ENCODE results near the gene CLN5. TPM values are rescaled to one million over a fixed set of nuclear protein-coding genes. Genes with fewer than 3 reads are reported as not detected.

CLN5 gene
- total and polyA plus RNA-seq, 2 donors (not counting 3 experiments of a cell fraction or from before 2014, with no cell fraction given): 16.5 to 22.7 TPM

DNA sequence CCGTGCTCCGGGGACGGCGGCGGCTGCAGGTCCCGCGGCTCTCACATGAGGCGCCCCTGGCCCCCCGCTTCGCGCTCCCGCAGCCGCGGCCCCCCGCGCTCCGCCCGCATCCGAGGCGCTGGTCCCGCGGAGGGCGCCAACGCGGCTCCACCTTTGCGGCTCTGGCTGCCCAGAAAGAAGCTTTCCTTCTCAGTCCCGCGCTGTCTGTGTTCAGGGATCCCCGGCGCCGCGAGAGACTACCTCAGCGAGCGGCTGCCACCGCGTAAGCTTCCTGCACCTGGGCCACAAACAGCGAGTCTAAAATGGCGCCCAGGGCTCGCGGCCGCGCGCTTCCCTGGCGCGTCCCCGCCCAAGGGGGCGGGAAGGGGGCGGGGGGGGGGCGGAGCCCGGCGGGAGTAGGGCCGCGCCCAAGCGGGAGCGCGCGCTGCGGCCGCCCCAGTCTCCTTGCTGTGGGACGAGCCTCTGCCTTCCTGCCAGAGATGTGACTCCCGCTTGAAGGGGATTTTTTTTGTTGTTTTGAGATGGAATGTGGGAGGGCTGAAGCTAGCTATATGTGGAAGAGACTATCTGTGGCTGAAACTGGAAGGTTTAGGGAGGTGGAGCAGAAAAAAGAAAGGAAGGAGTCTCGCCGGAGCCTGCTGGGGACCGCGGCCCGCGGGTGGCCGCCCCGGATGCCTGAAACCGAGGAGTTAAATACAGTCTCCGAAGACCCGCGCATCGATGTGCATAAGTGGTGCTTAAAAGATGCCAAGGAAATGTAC is 35.2 kb downstream of the CLN5 start, which contains the start of gene FBXL3:
Gene FBXL3 (minus strand): TSS at position 299 of the 761 bp plus-strand sequence. CDS start 5,299 bp downstream, outside the sequence.
- H2AFZ ChIP-seq (ENCODE audit: low read depth, low read length): peak within 1 kb of the TSS; percentile 99
- dilution Hi-C loops (cut with MboI; ENCODE audit: extremely low pct_ligation_motif_present, low sequenced_read_pairs) (no loop called here), intact Hi-C loops (cut with micrococcal nuclease) (loop anchor here (1.0 to 10.0 kb wide), 7 partner anchors 35 to 672 kb away; partner anchors contain the start of genes CLN5 and MYCBP2)
- CTCF ChIA-PET: interaction anchor here (0.5 to 1.6 kb wide), 4 partner anchors 15 to 1331 kb away, joined by 3 to 10 read pairs (median 4); no protein-coding TSS in a partner anchor
- no peaks in the 10 kb centered on the region for H3K9me1 ChIP-seq (replicated peaks; ENCODE audit: control insufficient read depth, extremely low read depth, insufficient read depth, low read length)
- H4K20me1 ChIP-seq (replicated peaks; ENCODE audit: control insufficient read depth, extremely low read depth, insufficient read depth, low read length): peaks cover 9% of the 10 kb centered on the region
- peak within 1 kb of the TSS; percentile 93 for H3K4me2 ChIP-seq (ENCODE audit: insufficient read depth, low read length)
- peak within 1 kb of the TSS; percentile 87 for H3K27ac ChIP-seq (ENCODE audit: insufficient read depth, low read depth, low read length)
- TSS peak; percentile 80 for BruUV-seq (replicated peaks)
- no peaks in the 10 kb centered on the region for H3K9me3 ChIP-seq (replicated peaks; ENCODE audit: control insufficient read depth, insufficient read depth, low read length)
- POLR2A ChIA-PET: interaction anchor here (0.6 kb wide), 1 partner anchor 1264 kb away, joined by 3 read pairs; no protein-coding TSS in a partner anchor
- FAIRE-seq: peak; percentile 59
- peaks cover 33% of the 10 kb centered on the region for H3K4me1 ChIP-seq (ENCODE audit: control insufficient read depth, extremely low read depth, insufficient read depth, low read length)
- H3K27me3 ChIP-seq (ENCODE audit: control insufficient read depth in 2 of 2, insufficient read depth in 2 of 2, low read length in 2 of 2): no peaks in the 10 kb centered on the region
- peak; percentile 73 for DNase-seq (ENCODE audit: low read depth, low spot score)
- peaks cover 46% of the 10 kb centered on the region for H3K79me2 ChIP-seq (ENCODE audit: control insufficient read depth, insufficient read depth, low read length)
- peak within 1 kb of the TSS; percentile 96 for H3K9ac ChIP-seq (replicated peaks; ENCODE audit: extremely low read depth, insufficient read depth, low read length)
- H3K36me3 ChIP-seq (ENCODE audit: control insufficient read depth in 2 of 2, extremely low read depth in 1 of 2, insufficient read depth in 2 of 2, low read length in 2 of 2): no peaks in the 10 kb centered on the region
- H3K4me3 ChIP-seq (replicated peaks in 1 of 3; ENCODE audit: insufficient read depth in 1 of 3, low read depth in 1 of 3, low read length in 3 of 3): peak within 1 kb of the TSS; percentile 79 to 94 (median 80)
- TF ChIP-seq MYC (IDR thresholded peaks at IDR 0.05; ENCODE audit: low read depth, low read length) (no peak), EZH2 (IDR thresholded peaks at IDR 0.05; ENCODE audit: borderline replicate concordance, low read depth, low read length, severe bottlenecking) (no peak), JUN (IDR thresholded peaks at IDR 0.05; ENCODE audit: borderline replicate concordance, insufficient read depth, insufficient read length, low read depth) (no peak), POLR2AphosphoS5 (IDR thresholded peaks at IDR 0.05; ENCODE audit: insufficient read depth, low read depth, low read length) (no peak), GATA2 (IDR thresholded peaks at IDR 0.05; ENCODE audit: insufficient read depth, insufficient read length, low read depth, low read length) (no peak), FOS (IDR thresholded peaks at IDR 0.05; ENCODE audit: borderline replicate concordance, insufficient read depth, low read length) (no peak)
- TF ChIP-seq, protein P1, sequence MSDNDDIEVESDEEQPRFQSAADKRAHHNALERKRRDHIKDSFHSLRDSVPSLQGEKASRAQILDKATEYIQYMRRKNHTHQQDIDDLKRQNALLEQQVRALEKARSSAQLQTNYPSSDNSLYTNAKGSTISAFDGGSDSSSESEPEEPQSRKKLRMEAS (IDR thresholded peaks at IDR 0.05; ENCODE audit: insufficient read depth, insufficient read length): no peak
- TF ChIP-seq, protein P2, sequence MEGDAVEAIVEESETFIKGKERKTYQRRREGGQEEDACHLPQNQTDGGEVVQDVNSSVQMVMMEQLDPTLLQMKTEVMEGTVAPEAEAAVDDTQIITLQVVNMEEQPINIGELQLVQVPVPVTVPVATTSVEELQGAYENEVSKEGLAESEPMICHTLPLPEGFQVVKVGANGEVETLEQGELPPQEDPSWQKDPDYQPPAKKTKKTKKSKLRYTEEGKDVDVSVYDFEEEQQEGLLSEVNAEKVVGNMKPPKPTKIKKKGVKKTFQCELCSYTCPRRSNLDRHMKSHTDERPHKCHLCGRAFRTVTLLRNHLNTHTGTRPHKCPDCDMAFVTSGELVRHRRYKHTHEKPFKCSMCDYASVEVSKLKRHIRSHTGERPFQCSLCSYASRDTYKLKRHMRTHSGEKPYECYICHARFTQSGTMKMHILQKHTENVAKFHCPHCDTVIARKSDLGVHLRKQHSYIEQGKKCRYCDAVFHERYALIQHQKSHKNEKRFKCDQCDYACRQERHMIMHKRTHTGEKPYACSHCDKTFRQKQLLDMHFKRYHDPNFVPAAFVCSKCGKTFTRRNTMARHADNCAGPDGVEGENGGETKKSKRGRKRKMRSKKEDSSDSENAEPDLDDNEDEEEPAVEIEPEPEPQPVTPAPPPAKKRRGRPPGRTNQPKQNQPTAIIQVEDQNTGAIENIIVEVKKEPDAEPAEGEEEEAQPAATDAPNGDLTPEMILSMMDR (IDR thresholded peaks at IDR 0.05; ENCODE audit: extremely low read depth in 1 of 2, insufficient read depth in 1 of 2, low read depth in 1 of 2, low read length in 2 of 2): no peak
